NB4 (cell line): ENCODE results near the gene KLHDC8B.

Experiments
- DNase-seq: peaks from one replicate; pipeline ENCODE4 v3.0.0; 2010; ENCODE audit warnings: low read depth
- H3K4me3 ChIP-seq: one replicate; pipeline ENCODE4 v1.5.1; 2011; ENCODE audit warnings: mild to moderate bottlenecking, low read depth, low read length, moderate library complexity
- CTCF ChIP-seq: IDR thresholded peaks from one replicate; pipeline ENCODE4 v1.5.1; 2012; ENCODE audit warnings: low read depth, low read length
- MAX ChIP-seq: IDR thresholded peaks from 2 replicates; pipeline ENCODE4 v1.6.1; 2011; ENCODE audit warnings: low read depth, low read length
- MYC ChIP-seq: IDR thresholded peaks from 2 replicates; pipeline ENCODE4 v1.6.1; 2011; ENCODE audit warnings: low read depth, low read length
- POLR2A ChIP-seq: IDR thresholded peaks from 2 replicates; pipeline ENCODE4 v1.6.1; 2011; ENCODE audit warnings: mild to moderate bottlenecking; ENCODE audit not compliant: insufficient read length; ENCODE audit errors: extremely low read depth

KLHDC8B gene

GRCh38 chr3:49124991-49125670, 46.3 kb upstream of the KLHDC8B start:
- no peak for TF ChIP-seq POLR2A
- peak; percentile 39 for TF ChIP-seq CTCF
- H3K4me3 ChIP-seq: no peak overlapping the region
- peak; percentile 26 for DNase-seq

- H3K4me3 ChIP-seq: no peak overlapping the region
- no peak for TF ChIP-seq POLR2A
- no peak for TF ChIP-seq MYC
- no peak for TF ChIP-seq MAX
- TF ChIP-seq CTCF: no peak
- no peak for DNase-seq
Observed at GRCh38 chr3:49131040-49131439, 40.4 kb upstream of the KLHDC8B start.

- DNase-seq: no peak
- H3K4me3 ChIP-seq: no peak overlapping the region
- TF ChIP-seq MAX (no peak), CTCF (no peak), POLR2A (no peak), MYC (no peak)
Observed at GRCh38 chr3:49131576-49131975, 39.8 kb upstream of the KLHDC8B start.

- TF ChIP-seq MYC (no peak), CTCF (no peak), POLR2A (no peak), MAX (no peak)
- DNase-seq: no peak
- no peak overlapping the region for H3K4me3 ChIP-seq
Observed at GRCh38 chr3:49132073-49132436, 39.3 kb upstream of the KLHDC8B start.

- DNase-seq: no peak
- no peak within 1 kb of the TSS for H3K4me3 ChIP-seq
- no peak for TF ChIP-seq CTCF
- TF ChIP-seq MYC: no peak
- no peak for TF ChIP-seq MAX
- TF ChIP-seq POLR2A: no peak
Observed at GRCh38 chr3:49132437-49133225, 38.8 kb upstream of the KLHDC8B start, which contains the start of gene LAMB2. Gene LAMB2 (minus strand): TSS chr3:49133050. CDS start chr3:49132867, 183 bp downstream.
